AG09309 (cell line): Measurements from ENCODE around the gene OR2AE1.

Experiments used
- DNase-seq: peaks from one replicate; pipeline ENCODE4 v3.0.0-alpha.2; 2010; ENCODE audit warnings: low read depth
- H3K4me3 ChIP-seq: 2 replicates; pipeline ENCODE4 v1.5.1; 2011; ENCODE audit warnings: mild to moderate bottlenecking, low read depth, low read length, moderate library complexity; ENCODE audit not compliant: control insufficient read depth
- CTCF ChIP-seq: IDR thresholded peaks from 2 replicates; pipeline ENCODE4 v1.5.1; 2011; ENCODE audit warnings: mild to moderate bottlenecking, low read depth, low read length, inconsistent platforms; ENCODE audit not compliant: insufficient read depth, control insufficient read depth; ENCODE audit errors: missing control alignments

Gene OR2AE1

GRCh38 chr7:99842926-99843325 lies 33.9 kb downstream of the OR2AE1 start:
- H3K4me3 ChIP-seq, result no peak overlapping the region
- no peak for TF ChIP-seq CTCF
- DNase-seq, result no peak

- TF ChIP-seq CTCF, result no peak
- no peak overlapping the region for H3K4me3 ChIP-seq
- no peak for DNase-seq
These were observed 36.5 kb downstream of the OR2AE1 start for GRCh38 chr7:99840136-99840869.

GRCh38 chr7:99839287-99840021 lies 37.4 kb downstream of the OR2AE1 start:
- TF ChIP-seq CTCF, result no peak
- H3K4me3 ChIP-seq, result no peak overlapping the region
- no peak for DNase-seq

- DNase-seq, result no peak
- TF ChIP-seq CTCF, result peak; percentile 20
- H3K4me3 ChIP-seq, result no peak overlapping the region
These were observed 39.0 kb downstream of the OR2AE1 start for GRCh38 chr7:99837649-99838361.

GRCh38 chr7:99835189-99835588 lies 41.6 kb downstream of the OR2AE1 start:
- TF ChIP-seq CTCF, result no peak
- DNase-seq, result no peak
- H3K4me3 ChIP-seq, result no peak overlapping the region

- no peak overlapping the region for H3K4me3 ChIP-seq
- no peak for TF ChIP-seq CTCF
- DNase-seq, result no peak
These were observed 42.5 kb downstream of the OR2AE1 start for GRCh38 chr7:99834382-99834781.
